ENCODE results near the gene TRRAP.

DNA sequence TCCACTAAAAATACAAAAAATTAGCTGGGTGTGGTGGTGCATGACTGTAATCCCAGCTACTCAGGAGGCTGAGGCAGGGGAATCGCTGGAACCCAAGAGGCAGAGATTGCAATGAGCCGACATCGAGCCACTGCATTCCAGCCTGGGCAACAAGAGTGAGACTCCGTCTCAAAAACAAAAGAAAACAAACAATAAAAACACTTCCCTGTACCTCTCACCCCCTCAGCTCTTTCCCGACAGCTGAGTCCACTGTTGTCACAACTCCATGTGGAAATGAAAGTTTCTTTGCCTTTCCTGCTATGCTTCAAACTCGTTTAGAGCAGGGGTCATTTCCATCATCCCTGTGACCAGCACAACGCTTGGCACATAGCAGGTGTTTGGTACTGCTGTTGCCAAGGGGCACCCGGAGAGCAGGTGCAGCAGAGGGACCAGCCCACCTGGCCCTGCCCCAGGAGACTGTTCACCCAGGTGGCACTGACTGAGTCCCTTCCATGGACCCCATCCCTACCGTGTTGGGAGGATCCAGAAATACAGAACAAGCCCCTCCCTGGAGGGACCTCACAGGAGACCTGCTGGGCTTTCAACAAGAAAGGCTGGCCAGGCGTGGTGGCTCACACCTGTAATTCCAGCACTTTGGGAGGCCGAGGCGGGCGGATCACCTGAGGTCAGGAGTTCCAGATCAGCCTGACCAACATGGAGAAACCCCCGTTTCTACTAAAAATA lies 13.4 kb upstream of the TRRAP start:
- TF ChIP-seq, protein P1, sequence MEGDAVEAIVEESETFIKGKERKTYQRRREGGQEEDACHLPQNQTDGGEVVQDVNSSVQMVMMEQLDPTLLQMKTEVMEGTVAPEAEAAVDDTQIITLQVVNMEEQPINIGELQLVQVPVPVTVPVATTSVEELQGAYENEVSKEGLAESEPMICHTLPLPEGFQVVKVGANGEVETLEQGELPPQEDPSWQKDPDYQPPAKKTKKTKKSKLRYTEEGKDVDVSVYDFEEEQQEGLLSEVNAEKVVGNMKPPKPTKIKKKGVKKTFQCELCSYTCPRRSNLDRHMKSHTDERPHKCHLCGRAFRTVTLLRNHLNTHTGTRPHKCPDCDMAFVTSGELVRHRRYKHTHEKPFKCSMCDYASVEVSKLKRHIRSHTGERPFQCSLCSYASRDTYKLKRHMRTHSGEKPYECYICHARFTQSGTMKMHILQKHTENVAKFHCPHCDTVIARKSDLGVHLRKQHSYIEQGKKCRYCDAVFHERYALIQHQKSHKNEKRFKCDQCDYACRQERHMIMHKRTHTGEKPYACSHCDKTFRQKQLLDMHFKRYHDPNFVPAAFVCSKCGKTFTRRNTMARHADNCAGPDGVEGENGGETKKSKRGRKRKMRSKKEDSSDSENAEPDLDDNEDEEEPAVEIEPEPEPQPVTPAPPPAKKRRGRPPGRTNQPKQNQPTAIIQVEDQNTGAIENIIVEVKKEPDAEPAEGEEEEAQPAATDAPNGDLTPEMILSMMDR (conservative IDR thresholded peaks at IDR 0.05; ENCODE audit: low read depth in 2 of 2) = no peak
- TF ChIP-seq EZH2 (IDR thresholded peaks at IDR 0.05; ENCODE audit: low read depth, unreplicated experiment) = no peak
- TF ChIP-seq, protein P2, sequence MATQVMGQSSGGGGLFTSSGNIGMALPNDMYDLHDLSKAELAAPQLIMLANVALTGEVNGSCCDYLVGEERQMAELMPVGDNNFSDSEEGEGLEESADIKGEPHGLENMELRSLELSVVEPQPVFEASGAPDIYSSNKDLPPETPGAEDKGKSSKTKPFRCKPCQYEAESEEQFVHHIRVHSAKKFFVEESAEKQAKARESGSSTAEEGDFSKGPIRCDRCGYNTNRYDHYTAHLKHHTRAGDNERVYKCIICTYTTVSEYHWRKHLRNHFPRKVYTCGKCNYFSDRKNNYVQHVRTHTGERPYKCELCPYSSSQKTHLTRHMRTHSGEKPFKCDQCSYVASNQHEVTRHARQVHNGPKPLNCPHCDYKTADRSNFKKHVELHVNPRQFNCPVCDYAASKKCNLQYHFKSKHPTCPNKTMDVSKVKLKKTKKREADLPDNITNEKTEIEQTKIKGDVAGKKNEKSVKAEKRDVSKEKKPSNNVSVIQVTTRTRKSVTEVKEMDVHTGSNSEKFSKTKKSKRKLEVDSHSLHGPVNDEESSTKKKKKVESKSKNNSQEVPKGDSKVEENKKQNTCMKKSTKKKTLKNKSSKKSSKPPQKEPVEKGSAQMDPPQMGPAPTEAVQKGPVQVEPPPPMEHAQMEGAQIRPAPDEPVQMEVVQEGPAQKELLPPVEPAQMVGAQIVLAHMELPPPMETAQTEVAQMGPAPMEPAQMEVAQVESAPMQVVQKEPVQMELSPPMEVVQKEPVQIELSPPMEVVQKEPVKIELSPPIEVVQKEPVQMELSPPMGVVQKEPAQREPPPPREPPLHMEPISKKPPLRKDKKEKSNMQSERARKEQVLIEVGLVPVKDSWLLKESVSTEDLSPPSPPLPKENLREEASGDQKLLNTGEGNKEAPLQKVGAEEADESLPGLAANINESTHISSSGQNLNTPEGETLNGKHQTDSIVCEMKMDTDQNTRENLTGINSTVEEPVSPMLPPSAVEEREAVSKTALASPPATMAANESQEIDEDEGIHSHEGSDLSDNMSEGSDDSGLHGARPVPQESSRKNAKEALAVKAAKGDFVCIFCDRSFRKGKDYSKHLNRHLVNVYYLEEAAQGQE (IDR thresholded peaks at IDR 0.05; ENCODE audit: unreplicated experiment) = no peak
- TF ChIP-seq NANOG (IDR thresholded peaks at IDR 0.05; ENCODE audit: borderline replicate concordance) = no peak
- no peak for TF ChIP-seq EZH2phosphoT487 (IDR thresholded peaks at IDR 0.05; ENCODE audit: unreplicated experiment)
- no peak for TF ChIP-seq POLR2AphosphoS5 (IDR thresholded peaks at IDR 0.05; ENCODE audit: low read depth)
- TF ChIP-seq STAT1 (IDR thresholded peaks at IDR 0.05; ENCODE audit: unreplicated experiment) = no peak
- no peak for TF ChIP-seq CREB1 (CRISPR knock-in tag; IDR thresholded peaks at IDR 0.05; ENCODE audit: low read depth)
- no peak for TF ChIP-seq ZNF114 (CRISPR knock-in tag; IDR thresholded peaks at IDR 0.05)
- TF ChIP-seq, protein P3, sequence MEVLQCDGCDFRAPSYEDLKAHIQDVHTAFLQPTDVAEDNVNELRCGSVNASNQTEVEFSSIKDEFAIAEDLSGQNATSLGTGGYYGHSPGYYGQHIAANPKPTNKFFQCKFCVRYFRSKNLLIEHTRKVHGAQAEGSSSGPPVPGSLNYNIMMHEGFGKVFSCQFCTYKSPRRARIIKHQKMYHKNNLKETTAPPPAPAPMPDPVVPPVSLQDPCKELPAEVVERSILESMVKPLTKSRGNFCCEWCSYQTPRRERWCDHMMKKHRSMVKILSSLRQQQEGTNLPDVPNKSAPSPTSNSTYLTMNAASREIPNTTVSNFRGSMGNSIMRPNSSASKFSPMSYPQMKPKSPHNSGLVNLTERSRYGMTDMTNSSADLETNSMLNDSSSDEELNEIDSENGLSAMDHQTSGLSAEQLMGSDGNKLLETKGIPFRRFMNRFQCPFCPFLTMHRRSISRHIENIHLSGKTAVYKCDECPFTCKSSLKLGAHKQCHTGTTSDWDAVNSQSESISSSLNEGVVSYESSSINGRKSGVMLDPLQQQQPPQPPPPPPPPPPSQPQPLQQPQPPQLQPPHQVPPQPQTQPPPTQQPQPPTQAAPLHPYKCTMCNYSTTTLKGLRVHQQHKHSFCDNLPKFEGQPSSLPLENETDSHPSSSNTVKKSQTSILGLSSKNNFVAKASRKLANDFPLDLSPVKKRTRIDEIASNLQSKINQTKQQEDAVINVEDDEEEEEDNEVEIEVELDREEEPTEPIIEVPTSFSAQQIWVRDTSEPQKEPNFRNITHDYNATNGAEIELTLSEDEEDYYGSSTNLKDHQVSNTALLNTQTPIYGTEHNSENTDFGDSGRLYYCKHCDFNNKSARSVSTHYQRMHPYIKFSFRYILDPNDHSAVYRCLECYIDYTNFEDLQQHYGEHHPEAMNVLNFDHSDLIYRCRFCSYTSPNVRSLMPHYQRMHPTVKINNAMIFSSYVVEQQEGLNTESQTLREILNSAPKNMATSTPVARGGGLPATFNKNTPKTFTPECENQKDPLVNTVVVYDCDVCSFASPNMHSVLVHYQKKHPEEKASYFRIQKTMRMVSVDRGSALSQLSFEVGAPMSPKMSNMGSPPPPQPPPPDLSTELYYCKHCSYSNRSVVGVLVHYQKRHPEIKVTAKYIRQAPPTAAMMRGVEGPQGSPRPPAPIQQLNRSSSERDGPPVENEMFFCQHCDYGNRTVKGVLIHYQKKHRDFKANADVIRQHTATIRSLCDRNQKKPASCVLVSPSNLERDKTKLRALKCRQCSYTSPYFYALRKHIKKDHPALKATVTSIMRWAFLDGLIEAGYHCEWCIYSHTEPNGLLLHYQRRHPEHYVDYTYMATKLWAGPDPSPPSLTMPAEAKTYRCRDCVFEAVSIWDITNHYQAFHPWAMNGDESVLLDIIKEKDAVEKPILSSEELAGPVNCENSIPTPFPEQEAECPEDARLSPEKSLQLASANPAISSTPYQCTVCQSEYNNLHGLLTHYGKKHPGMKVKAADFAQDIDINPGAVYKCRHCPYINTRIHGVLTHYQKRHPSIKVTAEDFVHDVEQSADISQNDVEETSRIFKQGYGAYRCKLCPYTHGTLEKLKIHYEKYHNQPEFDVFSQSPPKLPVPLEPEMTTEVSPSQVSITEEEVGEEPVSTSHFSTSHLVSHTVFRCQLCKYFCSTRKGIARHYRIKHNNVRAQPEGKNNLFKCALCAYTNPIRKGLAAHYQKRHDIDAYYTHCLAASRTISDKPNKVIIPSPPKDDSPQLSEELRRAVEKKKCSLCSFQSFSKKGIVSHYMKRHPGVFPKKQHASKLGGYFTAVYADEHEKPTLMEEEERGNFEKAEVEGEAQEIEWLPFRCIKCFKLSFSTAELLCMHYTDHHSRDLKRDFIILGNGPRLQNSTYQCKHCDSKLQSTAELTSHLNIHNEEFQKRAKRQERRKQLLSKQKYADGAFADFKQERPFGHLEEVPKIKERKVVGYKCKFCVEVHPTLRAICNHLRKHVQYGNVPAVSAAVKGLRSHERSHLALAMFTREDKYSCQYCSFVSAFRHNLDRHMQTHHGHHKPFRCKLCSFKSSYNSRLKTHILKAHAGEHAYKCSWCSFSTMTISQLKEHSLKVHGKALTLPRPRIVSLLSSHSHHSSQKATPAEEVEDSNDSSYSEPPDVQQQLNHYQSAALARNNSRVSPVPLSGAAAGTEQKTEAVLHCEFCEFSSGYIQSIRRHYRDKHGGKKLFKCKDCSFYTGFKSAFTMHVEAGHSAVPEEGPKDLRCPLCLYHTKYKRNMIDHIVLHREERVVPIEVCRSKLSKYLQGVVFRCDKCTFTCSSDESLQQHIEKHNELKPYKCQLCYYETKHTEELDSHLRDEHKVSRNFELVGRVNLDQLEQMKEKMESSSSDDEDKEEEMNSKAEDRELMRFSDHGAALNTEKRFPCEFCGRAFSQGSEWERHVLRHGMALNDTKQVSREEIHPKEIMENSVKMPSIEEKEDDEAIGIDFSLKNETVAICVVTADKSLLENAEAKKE (CRISPR knock-in tag; IDR thresholded peaks at IDR 0.05) = no peak
- TF ChIP-seq JUNB (IDR thresholded peaks at IDR 0.05; ENCODE audit: unreplicated experiment) = no peak
- TF ChIP-seq ZNF331 (CRISPR knock-in tag; IDR thresholded peaks at IDR 0.05; ENCODE audit: low read depth) = no peak

Data from GM23338 (cell line).